Mesenchymal stem cell (in vitro differentiated cells and primary cell): ENCODE data around the gene EPS15.

Experiments used
- DNase-seq: peaks from one replicate; pipeline ENCODE4 v3.0.0-alpha.2; 2013
- H2AFZ ChIP-seq: one replicate; pipeline ENCODE4 v1.6.1; 2013; ENCODE audit warnings: low read depth, mild to moderate bottlenecking, control low read depth, inconsistent platforms, low read length, moderate library complexity
- H2AK5ac ChIP-seq: 2 replicates; pipeline ENCODE4 v1.6.1; 2013; ENCODE audit warnings: low read length, moderate library complexity, mild to moderate bottlenecking, inconsistent platforms; ENCODE audit not compliant: severe bottlenecking
- H2BK120ac ChIP-seq: one replicate; pipeline ENCODE4 v1.6.1; 2013; ENCODE audit warnings: low read depth, mild to moderate bottlenecking, inconsistent platforms, low read length, moderate library complexity
- H2BK12ac ChIP-seq, 2 experiments: one replicate each; pipeline ENCODE4 v1.6.1; 2013; ENCODE audit warnings: inconsistent platforms in 2 of 2, low read length in 2 of 2, mild to moderate bottlenecking in 2 of 2, moderate library complexity in 2 of 2, control low read depth in 1 of 2
- H2BK15ac ChIP-seq: one replicate; pipeline ENCODE4 v1.6.1; 2013; ENCODE audit warnings: mild to moderate bottlenecking, low read depth, inconsistent platforms; ENCODE audit not compliant: poor library complexity, severe bottlenecking
- H2BK5ac ChIP-seq: 2 replicates; pipeline ENCODE4 v1.6.1; 2013; ENCODE audit warnings: low read depth, mild to moderate bottlenecking, low read length, control low read depth, inconsistent platforms; ENCODE audit not compliant: poor library complexity, severe bottlenecking
- H3K14ac ChIP-seq, 2 experiments: one replicate each; pipeline ENCODE4 v1.6.1; 2013; ENCODE audit warnings: inconsistent platforms in 2 of 2, low read length in 2 of 2, control low read depth in 1 of 2, mild to moderate bottlenecking in 1 of 2, moderate library complexity in 1 of 2
- H3K18ac ChIP-seq, 2 experiments: one replicate each; pipeline ENCODE4 v1.6.1; 2013; ENCODE audit warnings: inconsistent platforms in 2 of 2, low read length in 2 of 2, control low read depth in 1 of 2, low read depth in 1 of 2, mild to moderate bottlenecking in 1 of 2
- H3K23ac ChIP-seq, 2 experiments: one replicate each; pipeline ENCODE4 v1.6.1; 2013; ENCODE audit warnings: inconsistent platforms in 2 of 2, low read length in 2 of 2, mild to moderate bottlenecking in 2 of 2, moderate library complexity in 2 of 2, control low read depth in 1 of 2
- H3K27ac ChIP-seq: 2 replicates; pipeline ENCODE4 v1.5.1; 2013; ENCODE audit warnings: mild to moderate bottlenecking, moderate library complexity, low read length, control low read depth, inconsistent platforms; ENCODE audit not compliant: poor library complexity, severe bottlenecking
- H3K27me3 ChIP-seq, 2 experiments: 2 replicates each; pipeline versions ENCODE4 v1.6.1 to v1.7.0; 2013; ENCODE audit warnings: low read length in 2 of 2, mild to moderate bottlenecking in 2 of 2, moderate library complexity in 2 of 2, control low read depth in 1 of 2, inconsistent platforms in 1 of 2; ENCODE audit not compliant: control insufficient read depth in 1 of 2, insufficient read depth in 1 of 2
- H3K36me3 ChIP-seq, 2 experiments: 2 replicates each; pipeline versions ENCODE4 v1.6.1 to v1.7.0; 2013; ENCODE audit warnings: low read length in 2 of 2, control low read depth in 1 of 2, inconsistent platforms in 1 of 2, low read depth in 1 of 2, mild to moderate bottlenecking in 1 of 2; ENCODE audit not compliant: insufficient read depth in 2 of 2, control insufficient read depth in 1 of 2
- H3K4ac ChIP-seq, 2 experiments: one replicate each; pipeline ENCODE4 v1.6.1; 2013; ENCODE audit warnings: inconsistent platforms in 2 of 2, low read length in 2 of 2, mild to moderate bottlenecking in 2 of 2, moderate library complexity in 2 of 2, control low read depth in 1 of 2, low read depth in 1 of 2
- H3K4me1 ChIP-seq: 2 replicates; pipeline ENCODE4 v1.6.1; 2013; ENCODE audit warnings: low read depth, low read length, control low read depth; ENCODE audit not compliant: control insufficient read depth, insufficient read depth
- H3K4me2 ChIP-seq: 2 replicates; pipeline ENCODE4 v1.6.1; 2013; ENCODE audit warnings: low read length, mild to moderate bottlenecking, inconsistent platforms; ENCODE audit not compliant: poor library complexity, severe bottlenecking
- H3K4me3 ChIP-seq, 2 experiments: 2 replicates each; pipeline versions ENCODE4 v1.5.1 to v1.7.0; 2013; ENCODE audit warnings: low read length in 2 of 2, mild to moderate bottlenecking in 2 of 2, control low read depth in 1 of 2, low read depth in 1 of 2; ENCODE audit not compliant: insufficient read depth in 1 of 2
- H3K79me1 ChIP-seq: replicated peaks from 2 replicates; pipeline ENCODE4 v1.6.1; 2013; ENCODE audit warnings: mild to moderate bottlenecking, control low read depth, low read length, inconsistent platforms; ENCODE audit not compliant: poor library complexity, severe bottlenecking
- H3K9ac ChIP-seq: 2 replicates; pipeline ENCODE4 v1.7.0; 2013; ENCODE audit warnings: mild to moderate bottlenecking, low read length, moderate library complexity
- H3K9me3 ChIP-seq: 2 replicates; pipeline ENCODE4 v1.7.0; 2013; ENCODE audit warnings: mild to moderate bottlenecking, low read length; ENCODE audit not compliant: control insufficient read depth
- H4K8ac ChIP-seq: one replicate; pipeline ENCODE4 v1.6.1; 2013; ENCODE audit warnings: inconsistent platforms, mild to moderate bottlenecking, low read length, moderate library complexity
- H4K91ac ChIP-seq: one replicate; pipeline ENCODE4 v1.6.1; 2013; ENCODE audit warnings: mild to moderate bottlenecking, low read length, inconsistent platforms
- WGBS: methylation state at CpG from one replicate; pipeline ENCODE4 v1.1.7; 2013; ENCODE audit warnings: mixed read lengths; 5-methylcytosine and 5-hydroxymethylcytosine counted together

The EPS15 gene

DNA sequence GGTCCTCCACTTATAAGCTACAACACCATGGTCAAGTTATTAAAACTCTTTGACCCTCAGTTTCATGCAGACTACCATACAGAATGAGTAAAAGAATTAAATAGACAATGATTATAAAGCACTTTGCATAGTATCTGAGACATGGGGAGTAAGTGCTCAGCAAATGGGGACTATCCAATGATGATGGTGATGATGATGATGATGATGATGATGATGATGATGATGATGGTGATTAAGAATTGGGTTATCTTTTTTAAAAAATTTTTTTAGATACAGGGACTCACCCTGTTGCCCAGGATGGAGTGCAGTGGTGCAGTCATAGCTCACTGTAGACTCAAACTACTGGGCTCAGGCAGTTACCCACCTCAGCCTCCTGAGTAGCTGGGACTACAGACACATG is 8.1 kb upstream of the EPS15 start:
- Histone ChIP-seq H2BK15ac (no peak overlapping the region), H4K91ac (no peak overlapping the region), H3K4me1 (no peaks in the 10 kb centered on the region), H3K4me3 (no peak overlapping the region), H3K14ac (no peak overlapping the region), H3K27me3 (no peaks in the 10 kb centered on the region), H3K4ac (no peak overlapping the region), H2BK120ac (no peak overlapping the region), H3K18ac (no peak overlapping the region), H3K4me2 (no peak overlapping the region), H3K36me3 (no peaks in the 10 kb centered on the region), H2BK12ac (no peak overlapping the region), H3K79me1 (no peaks in the 10 kb centered on the region), H2AFZ (no peak overlapping the region), H2AK5ac (no peak overlapping the region), H2BK5ac (no peak overlapping the region), H3K9ac (no peak overlapping the region), H4K8ac (no peak overlapping the region), H3K9me3 (no peaks in the 10 kb centered on the region), H3K23ac (no peak overlapping the region), H3K27ac (no peak overlapping the region)
- no peak for DNase-seq

DNA sequence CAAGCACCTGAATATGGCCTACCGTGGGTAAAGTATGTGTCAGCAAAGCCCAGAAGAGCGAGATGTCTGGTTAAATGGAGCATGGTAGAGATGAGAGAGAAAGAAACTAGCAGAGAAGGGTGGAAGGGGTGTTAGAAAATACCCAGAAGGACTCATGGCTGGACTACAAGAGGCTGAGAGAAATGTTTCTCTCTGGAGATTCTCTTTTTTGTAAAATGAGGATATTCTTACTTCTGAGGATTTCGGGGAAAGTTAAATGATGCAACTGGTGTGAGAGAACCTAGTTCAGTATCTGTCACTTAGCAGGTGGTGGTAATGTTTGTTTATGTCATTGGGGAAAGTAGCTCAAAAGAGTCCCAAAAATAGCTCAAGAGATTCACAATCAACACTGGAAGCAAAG is 7.2 kb upstream of the EPS15 start:
- Histone ChIP-seq H3K36me3 (no peaks in the 10 kb centered on the region), H3K4ac (no peak overlapping the region), H3K18ac (no peak overlapping the region), H3K14ac (no peak overlapping the region), H3K4me2 (no peak overlapping the region), H4K8ac (no peak overlapping the region), H3K79me1 (no peaks in the 10 kb centered on the region), H2BK12ac (no peak overlapping the region), H2AK5ac (no peak overlapping the region), H3K27me3 (no peaks in the 10 kb centered on the region), H3K4me3 (no peak overlapping the region), H2BK120ac (no peak overlapping the region), H3K27ac (no peak overlapping the region), H3K23ac (no peak overlapping the region), H2BK15ac (no peak overlapping the region), H4K91ac (no peak overlapping the region), H3K9me3 (no peaks in the 10 kb centered on the region), H3K4me1 (no peaks in the 10 kb centered on the region), H3K9ac (no peak overlapping the region), H2AFZ (no peak overlapping the region), H2BK5ac (no peak overlapping the region)
- WGBS: 92% methylated on average over 3 of the region's 3 CpGs
- no peak for DNase-seq

DNA sequence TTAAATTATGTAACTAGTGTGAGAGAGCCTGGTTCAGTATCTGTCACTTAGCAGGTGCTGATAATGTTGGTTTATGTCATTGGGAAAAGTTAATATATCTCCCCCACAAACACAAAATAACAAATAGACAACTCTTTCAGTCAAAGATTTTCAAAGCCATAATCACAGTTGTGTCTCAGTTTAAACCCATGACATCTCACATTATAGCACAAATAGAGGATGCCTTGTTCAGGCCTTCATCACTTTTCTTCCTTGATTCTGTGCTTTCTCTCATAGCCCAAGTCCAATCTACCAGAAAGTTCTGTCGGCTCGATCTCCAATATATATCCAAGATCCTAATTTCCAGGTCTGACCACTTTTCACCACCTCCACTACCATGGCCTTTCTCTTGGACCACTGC is 6.2 kb upstream of the EPS15 start:
- Histone ChIP-seq H3K4me3 (no peak overlapping the region), H3K36me3 (no peaks in the 10 kb centered on the region), H3K4ac (no peak overlapping the region), H2AFZ (no peak overlapping the region), H3K18ac (no peak overlapping the region), H3K4me2 (no peak overlapping the region), H2BK120ac (no peak overlapping the region), H4K91ac (no peak overlapping the region), H3K14ac (no peak overlapping the region), H2AK5ac (no peak overlapping the region), H3K4me1 (no peaks in the 10 kb centered on the region), H3K79me1 (no peaks in the 10 kb centered on the region), H3K27ac (no peak overlapping the region), H2BK5ac (no peak overlapping the region), H2BK12ac (no peak overlapping the region), H2BK15ac (no peak overlapping the region), H3K9ac (no peak overlapping the region), H3K27me3 (no peaks in the 10 kb centered on the region), H4K8ac (no peak overlapping the region), H3K23ac (no peak overlapping the region), H3K9me3 (no peaks in the 10 kb centered on the region)
- WGBS: 93% methylated on average over 2 of the region's 2 CpGs
- no peak for DNase-seq

DNA sequence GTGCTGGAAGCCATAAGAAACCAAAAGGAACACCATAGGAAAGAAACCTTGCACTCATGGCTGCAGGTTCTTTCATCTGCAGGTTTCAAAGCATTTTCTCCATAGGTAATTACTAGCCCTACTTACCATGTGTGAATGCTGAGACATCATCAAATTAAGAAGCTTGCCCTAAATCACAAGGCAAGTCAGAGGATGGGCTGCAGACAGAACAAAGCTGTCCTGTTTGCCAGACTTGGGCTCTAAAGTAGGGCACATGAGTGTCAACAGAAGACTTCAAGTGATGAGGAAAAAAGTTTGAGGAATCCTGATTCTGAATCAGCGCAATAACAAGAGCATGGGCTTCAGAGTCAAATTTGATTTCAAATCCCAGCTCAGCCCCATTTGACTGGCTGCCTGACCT is 5.8 kb upstream of the EPS15 start:
- no peak overlapping the region for H2BK12ac ChIP-seq
- no peak overlapping the region for H2BK15ac ChIP-seq
- H3K4me2 ChIP-seq: no peak overlapping the region
- no peaks in the 10 kb centered on the region for H3K9me3 ChIP-seq
- H3K27ac ChIP-seq: no peak overlapping the region
- H3K36me3 ChIP-seq: no peaks in the 10 kb centered on the region
- no peaks in the 10 kb centered on the region for H3K27me3 ChIP-seq
- H3K9ac ChIP-seq: no peak overlapping the region
- no peak for DNase-seq
- no peak overlapping the region for H3K23ac ChIP-seq
- no peaks in the 10 kb centered on the region for H3K4me1 ChIP-seq
- no peak overlapping the region for H2AK5ac ChIP-seq
- no peak overlapping the region for H2BK5ac ChIP-seq
- H3K4ac ChIP-seq: no peak overlapping the region
- no peak overlapping the region for H3K4me3 ChIP-seq
- no peak overlapping the region for H2AFZ ChIP-seq
- no peak overlapping the region for H4K91ac ChIP-seq
- no peak overlapping the region for H2BK120ac ChIP-seq
- H3K14ac ChIP-seq: no peak overlapping the region
- H3K18ac ChIP-seq: no peak overlapping the region
- no peak overlapping the region for H4K8ac ChIP-seq
- H3K79me1 ChIP-seq: no peaks in the 10 kb centered on the region
- WGBS: 100% methylated on average over 1 of the region's 1 CpG
